ENCODE measurements around the gene MOV10.

MOV10 gene

DNA sequence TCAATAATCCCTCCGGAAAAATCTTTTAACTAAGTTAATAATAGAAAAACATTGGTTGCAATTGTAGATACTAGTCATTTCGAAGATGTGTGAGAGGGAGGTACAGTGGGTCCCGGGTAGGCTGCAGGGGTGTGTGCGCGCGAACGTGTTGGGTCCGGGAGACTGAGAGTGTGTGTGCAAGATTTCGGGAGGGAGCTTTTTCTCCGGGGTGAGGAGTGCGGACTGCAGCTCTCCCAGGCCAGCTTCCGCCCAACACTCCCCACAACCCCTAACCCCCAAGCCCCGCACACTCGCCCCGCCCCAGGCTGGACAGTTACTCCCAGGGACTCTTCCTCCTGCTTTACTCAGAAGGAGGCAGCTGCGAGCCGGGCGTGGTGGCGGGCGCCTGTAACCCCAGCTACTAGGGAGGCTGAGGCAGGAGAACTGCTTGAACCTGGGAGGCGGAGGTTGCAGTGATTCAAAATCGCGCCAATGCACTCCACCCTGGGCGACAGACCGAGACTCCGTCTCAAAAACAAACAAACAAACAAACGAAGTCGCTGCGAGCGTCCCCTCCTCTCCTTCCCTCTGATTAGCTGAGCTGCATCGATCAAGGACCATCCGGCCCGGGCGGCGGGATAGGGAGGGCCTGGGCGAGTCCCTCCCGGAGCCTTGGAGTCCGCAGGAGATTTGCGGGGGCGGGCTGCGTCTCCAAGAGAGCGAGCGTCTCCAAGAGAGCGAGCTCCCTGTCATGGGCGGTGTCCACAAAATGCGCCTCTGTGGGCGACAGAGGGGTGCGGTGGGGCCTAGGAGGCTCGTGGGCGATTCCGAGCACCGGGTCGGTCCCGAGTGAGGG is 68.9 kb downstream of the MOV10 start:
- DNase-seq = no peak

DNA sequence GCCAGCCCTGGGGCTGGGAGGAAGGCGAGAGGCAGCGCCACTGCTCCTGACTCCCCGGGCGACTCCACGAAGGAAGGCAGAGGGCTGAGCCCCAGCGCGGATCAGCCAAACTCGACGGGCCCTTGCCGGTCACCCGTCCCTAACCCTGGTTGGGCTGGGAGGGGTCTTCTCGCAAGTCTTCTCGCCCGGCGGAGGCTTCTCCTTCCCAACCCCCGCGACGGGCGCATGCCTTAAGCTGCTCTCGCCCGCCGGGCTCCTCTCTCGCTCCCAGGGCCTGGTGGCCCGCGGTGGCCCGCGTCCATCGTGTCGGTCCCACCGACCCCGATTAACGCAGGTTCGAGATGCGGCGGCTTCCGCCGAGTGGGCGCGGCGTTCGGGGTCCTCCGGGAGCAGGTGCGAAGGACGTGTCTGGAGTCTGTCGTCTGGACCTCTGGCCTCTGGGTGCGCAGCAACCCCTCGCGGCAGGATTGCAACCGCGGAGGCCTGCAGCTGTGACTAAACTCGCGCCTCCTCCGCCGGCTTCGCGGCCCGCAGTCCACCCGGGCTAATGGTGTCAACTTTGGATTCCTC is 69.6 kb downstream of the MOV10 start:
- no peak for DNase-seq

DNA sequence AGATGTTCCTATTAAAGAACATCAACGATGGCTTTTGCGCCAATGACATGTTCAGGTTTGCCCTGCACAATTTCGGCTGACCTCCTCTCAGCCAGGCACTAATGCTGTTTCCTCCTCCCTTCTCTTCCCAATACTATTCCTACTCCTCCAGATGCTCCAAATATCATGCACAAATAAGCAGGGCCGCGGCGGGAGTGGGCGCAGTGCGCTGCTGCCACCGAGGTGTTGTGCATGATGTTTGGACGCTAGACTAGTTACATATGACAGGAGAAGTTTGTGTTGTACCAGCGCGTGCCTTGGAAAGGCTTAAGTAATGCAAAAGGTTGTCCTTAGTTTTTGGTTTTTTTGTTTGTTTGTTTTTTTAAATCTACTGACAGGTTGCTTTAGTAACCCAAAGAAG is 73.9 kb downstream of the MOV10 start:
- DNase-seq = no peak
